SK-N-SH (cell line): ENCODE measurements around the gene CRTC3.

Experiments
- CHD2 ChIP-seq: fragments of 150-350 bp; IDR thresholded peaks from 2 replicates; pipeline ENCODE4 v1.6.1; 2018; ENCODE audit warnings: low read length; ENCODE audit not compliant: partially characterized antibody
- EP300 ChIP-seq, 2 experiments: IDR thresholded peaks; 2 replicates each; pipeline versions ENCODE4 v1.4.0 to v1.6.1; 2012; ENCODE audit warnings: borderline replicate concordance in 1 of 2, low read depth in 1 of 2, low read length in 1 of 2
- EZH2phosphoT487 ChIP-seq: fragments of 200-600 bp; sonication (generic); IDR thresholded peaks from 2 replicates; pipeline ENCODE4 v1.6.1; 2017; ENCODE audit warnings: low read depth, mixed run types, mild to moderate bottlenecking, antibody characterized with exemption, moderate library complexity, borderline replicate concordance
- FOXJ3 ChIP-seq: sonication (generic); formaldehyde crosslinking; IDR thresholded peaks from 2 replicates; pipeline ENCODE4 v1.5.1; 2020; ENCODE audit warnings: mild to moderate bottlenecking, missing genetic modification reagents
- GABPA ChIP-seq: IDR thresholded peaks from 2 replicates; pipeline ENCODE4 v1.4.0; 2012; ENCODE audit warnings: low read depth, mild to moderate bottlenecking
- JUND ChIP-seq: IDR thresholded peaks from 2 replicates; pipeline ENCODE4 v1.4.0; 2012
- MEF2A ChIP-seq: IDR thresholded peaks from 2 replicates; pipeline ENCODE4 v1.4.0; 2012; ENCODE audit warnings: low read depth, borderline replicate concordance
- MXI1 ChIP-seq: IDR thresholded peaks from 2 replicates; pipeline ENCODE4 v1.6.1; 2012; ENCODE audit warnings: mild to moderate bottlenecking, low read depth, low read length, improper control_type of control experiment
- RFX5 ChIP-seq: IDR thresholded peaks from 2 replicates; pipeline ENCODE4 v1.6.1; 2012; ENCODE audit warnings: mild to moderate bottlenecking, improper control_type of control experiment, low read length
- YY1 ChIP-seq: IDR thresholded peaks from 2 replicates; pipeline ENCODE4 v1.4.0; 2012; ENCODE audit warnings: low read depth, mild to moderate bottlenecking
- ZBTB33 ChIP-seq: IDR thresholded peaks from 2 replicates; pipeline ENCODE4 v1.4.0; 2012; ENCODE audit warnings: low read depth, borderline replicate concordance
- TF ChIP-seq, protein P1 (sequence below): fragments of 200-600 bp; sonication (generic); IDR thresholded peaks from 2 replicates; pipeline ENCODE4 v1.6.1; 2017; ENCODE audit warnings: antibody characterized with exemption, mild to moderate bottlenecking, moderate library complexity
- TF ChIP-seq, protein P2 (sequence below): fragments of 150-350 bp; IDR thresholded peaks from 2 replicates; pipeline ENCODE4 v1.6.1; 2017; ENCODE audit warnings: antibody characterized with exemption, low read length, low read depth, borderline replicate concordance

DNA sequence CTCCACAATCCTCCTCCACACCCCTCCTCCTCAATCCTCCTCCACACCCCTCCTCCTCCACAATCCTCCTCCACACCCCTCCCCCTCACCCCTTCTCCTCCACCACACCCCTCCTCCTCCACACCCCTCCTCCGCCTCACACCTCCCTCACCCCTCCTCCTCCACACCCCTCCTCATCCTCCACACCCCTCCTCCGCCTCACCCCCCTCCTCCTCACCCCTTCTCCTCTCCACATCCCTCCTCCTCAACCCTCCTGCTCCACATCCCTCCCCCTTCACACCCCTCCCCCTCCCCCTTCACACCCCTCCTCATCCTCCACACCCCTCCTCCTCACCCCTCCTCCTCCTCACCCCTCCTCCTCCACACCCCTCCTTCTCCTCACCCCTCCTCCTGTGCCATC, 117.6 kb downstream of the CRTC3 start:
- no peak for TF ChIP-seq MEF2A
- TF ChIP-seq EZH2phosphoT487, result no peak
- TF ChIP-seq MXI1, result no peak
- TF ChIP-seq, protein P1, sequence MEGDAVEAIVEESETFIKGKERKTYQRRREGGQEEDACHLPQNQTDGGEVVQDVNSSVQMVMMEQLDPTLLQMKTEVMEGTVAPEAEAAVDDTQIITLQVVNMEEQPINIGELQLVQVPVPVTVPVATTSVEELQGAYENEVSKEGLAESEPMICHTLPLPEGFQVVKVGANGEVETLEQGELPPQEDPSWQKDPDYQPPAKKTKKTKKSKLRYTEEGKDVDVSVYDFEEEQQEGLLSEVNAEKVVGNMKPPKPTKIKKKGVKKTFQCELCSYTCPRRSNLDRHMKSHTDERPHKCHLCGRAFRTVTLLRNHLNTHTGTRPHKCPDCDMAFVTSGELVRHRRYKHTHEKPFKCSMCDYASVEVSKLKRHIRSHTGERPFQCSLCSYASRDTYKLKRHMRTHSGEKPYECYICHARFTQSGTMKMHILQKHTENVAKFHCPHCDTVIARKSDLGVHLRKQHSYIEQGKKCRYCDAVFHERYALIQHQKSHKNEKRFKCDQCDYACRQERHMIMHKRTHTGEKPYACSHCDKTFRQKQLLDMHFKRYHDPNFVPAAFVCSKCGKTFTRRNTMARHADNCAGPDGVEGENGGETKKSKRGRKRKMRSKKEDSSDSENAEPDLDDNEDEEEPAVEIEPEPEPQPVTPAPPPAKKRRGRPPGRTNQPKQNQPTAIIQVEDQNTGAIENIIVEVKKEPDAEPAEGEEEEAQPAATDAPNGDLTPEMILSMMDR, result no peak
- TF ChIP-seq FOXJ3 (CRISPR knock-in tag), result no peak
- no peak for TF ChIP-seq GABPA
- TF ChIP-seq, protein P2, sequence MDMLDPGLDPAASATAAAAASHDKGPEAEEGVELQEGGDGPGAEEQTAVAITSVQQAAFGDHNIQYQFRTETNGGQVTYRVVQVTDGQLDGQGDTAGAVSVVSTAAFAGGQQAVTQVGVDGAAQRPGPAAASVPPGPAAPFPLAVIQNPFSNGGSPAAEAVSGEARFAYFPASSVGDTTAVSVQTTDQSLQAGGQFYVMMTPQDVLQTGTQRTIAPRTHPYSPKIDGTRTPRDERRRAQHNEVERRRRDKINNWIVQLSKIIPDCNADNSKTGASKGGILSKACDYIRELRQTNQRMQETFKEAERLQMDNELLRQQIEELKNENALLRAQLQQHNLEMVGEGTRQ, result no peak
- no peak for TF ChIP-seq RFX5
- TF ChIP-seq CHD2, result no peak
- TF ChIP-seq EP300 (IDR thresholded peaks at IDR 0.05; ENCODE audit: borderline replicate concordance in 1 of 2, low read depth in 1 of 2, low read length in 1 of 2), result no peak
- TF ChIP-seq ZBTB33, result no peak
- TF ChIP-seq YY1, result no peak
- no peak for TF ChIP-seq JUND
